Muscle layer of duodenum (tissue), 2 donors: ENCODE results near the gene KRI1.
A peak's percentile ranks its signal among the peaks of the same experiment; 100 is the strongest.
"Not testable (repeated sequence)": the region's sequence is repeated elsewhere in the genome, so short reads cannot be mapped to it uniquely, and the experiment has no call there.

Experiments
- H3K27ac ChIP-seq: one replicate; pipeline ENCODE4 v1.7.0; 2013; ENCODE audit warnings: mild to moderate bottlenecking, low read length
- H3K27me3 ChIP-seq: one replicate; pipeline ENCODE4 v1.7.0; 2013; ENCODE audit warnings: low read depth, mild to moderate bottlenecking, control low read depth, low read length
- H3K36me3 ChIP-seq, 2 donors: one replicate each; pipeline ENCODE4 v1.7.0; 2013; ENCODE audit warnings: low read length in 2 of 2, control low read depth in 1 of 2, mild to moderate bottlenecking in 1 of 2; ENCODE audit not compliant: insufficient read depth in 2 of 2, control insufficient read depth in 1 of 2
- H3K4me1 ChIP-seq, 2 donors: one replicate each; pipeline ENCODE4 v1.7.0; 2013; ENCODE audit warnings: low read length in 2 of 2, mild to moderate bottlenecking in 2 of 2, control low read depth in 1 of 2, moderate library complexity in 1 of 2; ENCODE audit not compliant: insufficient read depth in 2 of 2, control insufficient read depth in 1 of 2
- H3K4me3 ChIP-seq, 2 donors: one replicate each; pipeline ENCODE4 v1.7.0; 2013; ENCODE audit warnings: low read length in 2 of 2, low read depth in 1 of 2, mild to moderate bottlenecking in 1 of 2
- H3K9me3 ChIP-seq, 2 donors: one replicate each; pipeline ENCODE4 v1.7.0; 2013; ENCODE audit warnings: low read length in 2 of 2, control low read depth in 1 of 2, mild to moderate bottlenecking in 1 of 2; ENCODE audit not compliant: control insufficient read depth in 1 of 2
- donor health status: healthy.

The KRI1 gene

DNA sequence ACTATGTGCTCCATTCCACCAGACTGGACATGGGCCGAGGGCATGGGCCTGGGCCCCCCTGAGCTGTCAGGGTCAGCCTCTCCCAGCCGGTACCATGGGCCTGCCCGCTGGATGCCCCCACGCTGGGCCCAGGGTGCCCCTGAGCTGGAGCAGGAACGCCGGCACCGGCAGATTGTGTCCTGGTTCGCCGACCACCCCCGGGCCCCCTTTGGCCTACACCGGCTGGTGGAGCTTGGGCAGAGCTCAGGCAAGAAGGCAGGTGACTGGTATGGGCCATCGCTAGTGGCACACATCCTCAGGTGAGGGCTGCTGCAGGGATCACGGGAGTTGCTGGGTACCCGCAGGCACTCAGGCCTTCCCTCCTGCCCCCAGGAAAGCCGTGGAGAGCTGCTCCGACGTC lies 19.0 kb downstream of the KRI1 start:
- Histone ChIP-seq H3K4me3 (no peak overlapping the region), H3K27ac (no peak overlapping the region), H3K36me3 (peaks cover 7 to 41% of the 10 kb centered on the region in 2 donors), H3K9me3 (no peaks in the 10 kb centered on the region), H3K4me1 (peaks cover 0 to 19% of the 10 kb centered on the region in 2 donors), H3K27me3 (no peaks in the 10 kb centered on the region)

- Histone ChIP-seq H3K27ac (peak overlapping the region; percentile 72), H3K27me3 (no peaks in the 10 kb centered on the region), H3K4me3 (peak overlapping the region; percentile 81 to 85), H3K9me3 (no peaks in the 10 kb centered on the region), H3K4me1 (peaks cover 0 to 19% of the 10 kb centered on the region in 2 donors), H3K36me3 (peaks cover 7 to 25% of the 10 kb centered on the region in 2 donors)
These were observed 21.0 kb downstream of the KRI1 start for GRCh38 chr19:10544753-10545251.

DNA sequence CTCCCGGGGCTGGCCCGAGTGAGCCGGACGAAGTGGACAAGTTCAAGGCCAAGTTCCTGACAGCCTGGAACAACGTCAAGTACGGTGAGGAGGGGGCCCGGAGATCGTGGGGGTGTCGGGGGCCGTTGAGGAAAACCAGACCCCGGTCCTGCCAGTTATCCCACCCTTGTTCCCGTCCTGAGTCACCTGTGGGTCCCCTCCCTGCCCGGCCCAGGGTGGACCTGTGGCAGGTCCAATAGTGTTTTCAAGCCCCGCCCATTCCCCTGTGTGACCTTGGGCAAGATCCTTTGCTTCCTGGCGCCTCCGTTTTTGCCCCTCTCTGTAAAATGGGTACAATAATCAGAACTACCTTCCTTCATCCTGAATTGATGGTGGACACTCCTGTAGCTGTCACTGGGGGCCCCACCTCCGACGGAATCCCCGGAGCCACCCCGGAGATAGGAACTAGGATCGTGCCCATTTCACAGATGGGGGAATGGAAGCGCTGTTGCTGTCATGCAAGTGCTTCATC lies 21.5 kb downstream of the KRI1 start:
- H3K36me3 ChIP-seq: peaks cover 7 to 21% of the 10 kb centered on the region in 2 donors
- H3K4me1 ChIP-seq: peaks cover 0 to 19% of the 10 kb centered on the region in 2 donors
- H3K27me3 ChIP-seq: no peaks in the 10 kb centered on the region
- no peaks in the 10 kb centered on the region for H3K9me3 ChIP-seq
- peak overlapping the region; percentile 72 for H3K27ac ChIP-seq
- peak overlapping the region; percentile 81 to 85 for H3K4me3 ChIP-seq

DNA sequence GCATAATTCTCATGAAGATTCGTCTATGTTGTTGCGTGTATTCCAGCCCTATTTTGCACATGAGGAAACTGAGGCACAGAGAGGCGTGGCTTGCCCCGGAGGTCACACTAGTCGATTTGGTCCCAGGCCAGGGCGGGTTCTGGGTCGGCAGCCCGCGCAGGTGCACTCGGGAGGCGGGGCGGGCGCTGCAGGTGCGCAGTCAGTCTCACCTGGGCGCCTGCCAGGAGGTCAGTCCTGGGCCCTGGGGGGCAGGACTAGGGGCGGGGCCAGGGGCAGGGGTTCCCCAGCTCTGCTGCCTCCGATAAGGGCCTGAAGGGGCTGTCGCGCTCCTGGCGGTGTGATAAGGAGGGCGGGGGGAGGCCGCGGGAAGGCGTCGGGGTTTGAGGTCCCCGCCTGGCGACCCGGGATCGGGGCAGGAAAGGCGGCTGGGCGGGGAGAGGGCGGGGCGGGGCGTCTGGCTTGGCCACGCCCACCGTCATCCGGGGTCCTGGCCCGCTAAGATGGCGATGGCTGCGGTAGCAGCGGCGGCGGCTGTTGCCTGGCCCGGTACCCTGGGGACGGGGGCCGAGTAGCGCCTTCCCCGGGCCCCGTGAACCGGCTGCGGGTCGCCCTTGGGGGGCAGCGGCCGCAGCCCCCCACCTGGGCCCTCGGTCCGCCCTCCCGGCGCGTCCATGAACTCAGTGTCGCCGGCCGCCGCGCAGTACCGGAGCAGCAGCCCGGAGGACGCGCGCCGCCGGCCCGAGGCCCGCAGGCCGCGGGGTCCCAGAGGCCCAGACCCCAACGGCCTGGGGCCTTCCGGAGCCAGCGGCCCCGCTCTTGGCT lies 22.2 kb downstream of the KRI1 start, which contains the start of gene ATG4D:
Gene ATG4D (plus strand): TSS at position 485 of the 822 bp plus-strand sequence. CDS start 187 bp downstream, at position 672.
- H3K9me3 ChIP-seq: no peaks in the 10 kb centered on the region
- H3K27ac ChIP-seq: peak within 1 kb of the TSS; percentile 72
- H3K36me3 ChIP-seq: peaks cover 4 to 14% of the 10 kb centered on the region in 2 donors
- H3K27me3 ChIP-seq: no peaks in the 10 kb centered on the region
- peak within 1 kb of the TSS; percentile 81 to 85 for H3K4me3 ChIP-seq
- H3K4me1 ChIP-seq: peaks cover 0 to 19% of the 10 kb centered on the region in 2 donors

DNA sequence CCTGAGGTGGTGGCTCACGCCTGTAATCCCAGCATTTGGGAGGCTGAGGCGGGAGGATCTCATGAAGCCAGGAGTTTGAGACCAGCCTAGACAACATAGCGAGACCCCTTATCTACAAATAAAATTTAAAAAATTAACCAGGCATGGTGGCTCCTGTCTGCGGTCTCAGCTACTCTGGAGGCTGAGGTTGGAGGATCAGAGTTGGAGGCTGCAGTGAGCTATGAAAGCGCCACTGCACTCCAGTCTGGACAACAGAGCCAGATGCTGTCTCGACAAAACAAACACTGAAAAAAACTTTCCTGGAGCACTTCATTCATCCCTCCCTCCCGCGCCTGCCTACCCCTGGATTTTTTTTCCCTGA lies 22.8 kb downstream of the KRI1 start:
- Histone ChIP-seq H3K4me1 (peaks cover 0 to 19% of the 10 kb centered on the region in 2 donors), H3K4me3 (peak overlapping the region; percentile 42 to 85), H3K27ac (no peak overlapping the region), H3K9me3 (no peaks in the 10 kb centered on the region), H3K36me3 (peaks cover 0 to 9% of the 10 kb centered on the region in 2 donors), H3K27me3 (no peaks in the 10 kb centered on the region)

GRCh38 chr19:10539016-10539415 lies 26.8 kb downstream of the KRI1 start:
- not testable (repeated sequence) for H3K27me3 ChIP-seq, H3K9me3 ChIP-seq, H3K4me1 ChIP-seq, H3K4me3 ChIP-seq, H3K27ac ChIP-seq, H3K36me3 ChIP-seq

GRCh38 chr19:10538204-10538983 lies 27.4 kb downstream of the KRI1 start:
- Histone ChIP-seq H3K4me3 (no peak overlapping the region), H3K4me1 (peaks cover 0 to 3% of the 10 kb centered on the region in 2 donors), H3K27me3 (no peaks in the 10 kb centered on the region), H3K27ac (no peak overlapping the region), H3K9me3 (no peaks in the 10 kb centered on the region), H3K36me3 (no peaks in the 10 kb centered on the region)

GRCh38 chr19:10537668-10538067 lies 28.1 kb downstream of the KRI1 start:
- Histone ChIP-seq H3K9me3 (no peaks in the 10 kb centered on the region), H3K4me1 (no peaks in the 10 kb centered on the region), H3K27ac (no peak overlapping the region)

DNA sequence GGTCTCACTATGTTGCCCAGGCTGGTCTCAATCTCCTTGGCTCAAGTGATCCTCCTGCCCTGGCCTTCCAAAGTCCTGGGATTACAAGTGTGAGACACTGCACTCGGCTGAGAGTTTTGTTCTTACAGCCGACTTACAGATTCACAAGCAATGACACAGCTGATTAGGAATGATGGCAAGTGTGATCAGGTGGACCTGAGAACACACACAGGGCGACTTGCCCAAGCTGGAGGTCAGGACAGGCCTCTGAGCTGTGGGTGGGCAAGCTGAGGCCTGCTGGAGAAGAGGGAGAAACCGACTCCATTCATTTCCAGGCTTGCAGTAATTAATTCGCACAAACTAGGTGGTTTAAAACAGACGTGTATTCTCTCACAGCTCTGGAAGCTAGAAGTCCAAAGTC lies 30.2 kb downstream of the KRI1 start:
- Histone ChIP-seq H3K27ac (no peak overlapping the region), H3K4me1 (no peaks in the 10 kb centered on the region), H3K36me3 (no peaks in the 10 kb centered on the region), H3K4me3 (no peak overlapping the region), H3K27me3 (no peaks in the 10 kb centered on the region), H3K9me3 (no peaks in the 10 kb centered on the region)

More at GRCh38 chr19:10537668-10538067, 28.1 kb downstream of the KRI1 start:
- H3K27me3 ChIP-seq: no peaks in the 10 kb centered on the region
- H3K4me3 ChIP-seq: no peak overlapping the region
- no peaks in the 10 kb centered on the region for H3K36me3 ChIP-seq

- H3K4me1 ChIP-seq: no peaks in the 10 kb centered on the region
- no peaks in the 10 kb centered on the region for H3K27me3 ChIP-seq
- no peak overlapping the region for H3K4me3 ChIP-seq
- H3K36me3 ChIP-seq: no peaks in the 10 kb centered on the region
- H3K27ac ChIP-seq: no peak overlapping the region
- no peaks in the 10 kb centered on the region for H3K9me3 ChIP-seq
These were observed 32.0 kb downstream of the KRI1 start for GRCh38 chr19:10533646-10534386.
